HEK293T (cell line): Measurements from ENCODE around the gene UGT8.
A peak's percentile ranks its signal among the peaks of the same experiment; 100 is the strongest.

Experiments
- CTCF ChIA-PET: fragments of 350-600 bp; formaldehyde crosslinking; extraction: SDS; loops from one replicate; lab custom pipeline; 2021; ENCODE audit warnings: antibody characterized with exemption, inconsistent platforms; lab: Yijun Ruan, JAX
- POLR2A ChIA-PET: fragments of 350-600 bp; formaldehyde crosslinking; extraction: SDS; loops from one replicate; lab custom pipeline; 2020; ENCODE audit warnings: antibody characterized with exemption, inconsistent platforms; lab: Yijun Ruan, JAX
- DNase-seq: peaks from one replicate; pipeline ENCODE4 v3.0.0; 2012; ENCODE audit warnings: mixed read lengths; ENCODE audit errors: extremely low spot score
- ARNT ChIP-seq: fragments of 450-650 bp; IDR thresholded peaks from 2 replicates; pipeline ENCODE4 v1.6.1; 2017; ENCODE audit warnings: mild to moderate bottlenecking
- BHLHE40 ChIP-seq: fragments of 450-650 bp; IDR thresholded peaks from 2 replicates; pipeline ENCODE4 v1.6.1; 2016; ENCODE audit warnings: mild to moderate bottlenecking, moderate library complexity, borderline replicate concordance
- CTBP1 ChIP-seq: fragments of 450-650 bp; IDR thresholded peaks from 2 replicates; pipeline ENCODE4 v1.6.1; 2016; ENCODE audit warnings: borderline replicate concordance
- ELF4 ChIP-seq: fragments of 450-650 bp; IDR thresholded peaks from 2 replicates; pipeline ENCODE4 v1.6.1; 2017; ENCODE audit warnings: antibody characterized with exemption
- FOXA1 ChIP-seq: fragments of 450-650 bp; IDR thresholded peaks from 2 replicates; pipeline ENCODE4 v1.6.1; 2016; ENCODE audit warnings: mild to moderate bottlenecking
- FOXK2 ChIP-seq: fragments of 450-650 bp; IDR thresholded peaks from 2 replicates; pipeline ENCODE4 v1.6.1; 2016; ENCODE audit warnings: mild to moderate bottlenecking
- FOXM1 ChIP-seq: fragments of 450-650 bp; IDR thresholded peaks from 2 replicates; pipeline ENCODE4 v1.6.1; 2017; ENCODE audit warnings: mild to moderate bottlenecking, borderline replicate concordance
- HDGF ChIP-seq: fragments of 450-650 bp; IDR thresholded peaks from 2 replicates; pipeline ENCODE4 v1.6.1; 2017; ENCODE audit warnings: antibody characterized with exemption, borderline replicate concordance
- L3MBTL2 ChIP-seq: fragments of 450-650 bp; conservative IDR thresholded peaks from 2 replicates; pipeline ENCODE4 v1.6.1; 2016; ENCODE audit warnings: mild to moderate bottlenecking
- LEF1 ChIP-seq: fragments of 450-650 bp; IDR thresholded peaks from 2 replicates; pipeline ENCODE4 v1.6.1; 2017; ENCODE audit warnings: mild to moderate bottlenecking, borderline replicate concordance
- NFRKB ChIP-seq: fragments of 450-650 bp; IDR thresholded peaks from 2 replicates; pipeline ENCODE4 v1.6.1; 2016; ENCODE audit warnings: mild to moderate bottlenecking, moderate library complexity
- SP1 ChIP-seq: fragments of 450-650 bp; IDR thresholded peaks from 2 replicates; pipeline ENCODE4 v1.6.1; 2017
- SUZ12 ChIP-seq: fragments of 450-650 bp; IDR thresholded peaks from 2 replicates; pipeline ENCODE4 v1.6.1; 2016; ENCODE audit warnings: mild to moderate bottlenecking
- TARDBP ChIP-seq: fragments of 450-650 bp; IDR thresholded peaks from 2 replicates; pipeline ENCODE4 v1.6.1; 2016
- ZNF384 ChIP-seq: fragments of 450-650 bp; IDR thresholded peaks from 2 replicates; pipeline ENCODE4 v1.6.1; 2016
- TF ChIP-seq, protein P1 (sequence below): fragments of 450-650 bp; IDR thresholded peaks from 2 replicates; pipeline ENCODE4 v1.6.1; 2016

Gene UGT8

DNA sequence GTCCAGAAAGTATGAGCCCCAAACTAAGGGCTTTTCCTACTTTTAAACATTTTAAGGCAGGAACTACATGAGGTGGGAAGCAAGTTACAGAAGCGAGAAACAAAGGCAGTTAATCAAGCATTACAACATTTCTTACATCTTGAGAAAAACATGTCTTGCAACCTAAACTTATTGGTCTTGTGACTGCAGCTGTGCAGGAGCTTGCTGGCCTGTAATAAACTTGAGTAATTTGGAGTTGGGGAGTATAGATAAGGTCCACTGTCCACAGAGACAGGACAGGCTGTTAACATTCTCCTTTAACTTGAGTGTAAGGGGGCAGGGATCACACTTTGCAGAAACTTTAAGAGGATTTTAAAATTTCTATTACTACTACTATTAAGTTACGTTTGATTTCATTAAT lies 2.7 kb upstream of the UGT8 start:
- CTCF ChIA-PET: no interaction called here
- POLR2A ChIA-PET: no interaction called here
- TF ChIP-seq BHLHE40 (no peak), ARNT (no peak), FOXK2 (no peak), NFRKB (no peak), L3MBTL2 (no peak), FOXA1 (no peak), LEF1 (no peak), SUZ12 (no peak), ELF4 (no peak), FOXM1 (no peak), CTBP1 (no peak), SP1 (no peak), TARDBP (no peak), ZNF384 (no peak), HDGF (no peak)
- TF ChIP-seq, protein P1, sequence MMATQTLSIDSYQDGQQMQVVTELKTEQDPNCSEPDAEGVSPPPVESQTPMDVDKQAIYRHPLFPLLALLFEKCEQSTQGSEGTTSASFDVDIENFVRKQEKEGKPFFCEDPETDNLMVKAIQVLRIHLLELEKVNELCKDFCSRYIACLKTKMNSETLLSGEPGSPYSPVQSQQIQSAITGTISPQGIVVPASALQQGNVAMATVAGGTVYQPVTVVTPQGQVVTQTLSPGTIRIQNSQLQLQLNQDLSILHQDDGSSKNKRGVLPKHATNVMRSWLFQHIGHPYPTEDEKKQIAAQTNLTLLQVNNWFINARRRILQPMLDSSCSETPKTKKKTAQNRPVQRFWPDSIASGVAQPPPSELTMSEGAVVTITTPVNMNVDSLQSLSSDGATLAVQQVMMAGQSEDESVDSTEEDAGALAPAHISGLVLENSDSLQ: no peak
- DNase-seq: no peak

DNA sequence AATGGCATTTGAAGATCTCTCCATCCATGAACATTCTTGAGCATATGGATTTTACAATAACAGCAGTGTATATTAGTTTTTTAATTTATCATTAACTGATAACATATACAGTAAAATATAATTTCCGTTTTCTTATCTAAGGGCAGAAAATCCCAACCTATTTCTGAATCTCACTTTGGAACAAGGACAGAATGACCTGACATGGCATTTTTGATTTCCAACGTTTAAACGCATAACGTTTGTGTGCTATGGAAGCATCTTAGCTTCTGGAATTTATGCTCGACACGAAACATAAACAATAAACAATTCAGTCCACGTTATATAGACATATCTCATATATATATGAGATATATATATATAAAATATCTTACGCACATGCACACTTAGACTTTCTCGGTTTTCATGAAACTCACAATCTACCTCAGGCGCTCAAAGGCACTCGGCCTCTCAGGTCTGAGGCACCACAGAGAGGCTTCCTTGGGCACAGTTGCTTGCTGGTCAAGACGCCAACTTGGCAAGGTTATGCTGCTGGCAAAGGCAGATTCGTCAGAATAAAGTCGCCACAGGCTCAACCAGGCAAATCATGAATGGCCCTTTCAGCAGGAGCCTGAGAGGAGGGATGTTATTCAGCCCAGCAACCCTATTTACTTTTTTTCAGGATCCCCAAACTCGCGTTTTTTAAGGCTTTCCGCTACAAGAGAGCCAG lies 1.0 kb upstream of the UGT8 start:
- no peak for DNase-seq
- POLR2A ChIA-PET: no interaction called here
- no peak for TF ChIP-seq SP1
- TF ChIP-seq LEF1: no peak
- TF ChIP-seq FOXA1: no peak
- TF ChIP-seq L3MBTL2: no peak
- no peak for TF ChIP-seq HDGF
- no peak for TF ChIP-seq TARDBP
- TF ChIP-seq, protein P1: no peak
- no peak for TF ChIP-seq FOXM1
- TF ChIP-seq CTBP1: no peak
- no peak for TF ChIP-seq ZNF384
- TF ChIP-seq NFRKB: no peak
- no peak for TF ChIP-seq BHLHE40
- TF ChIP-seq ELF4: no peak
- TF ChIP-seq ARNT: no peak
- TF ChIP-seq FOXK2: no peak
- TF ChIP-seq SUZ12: no peak
- CTCF ChIA-PET: no interaction called here

DNA sequence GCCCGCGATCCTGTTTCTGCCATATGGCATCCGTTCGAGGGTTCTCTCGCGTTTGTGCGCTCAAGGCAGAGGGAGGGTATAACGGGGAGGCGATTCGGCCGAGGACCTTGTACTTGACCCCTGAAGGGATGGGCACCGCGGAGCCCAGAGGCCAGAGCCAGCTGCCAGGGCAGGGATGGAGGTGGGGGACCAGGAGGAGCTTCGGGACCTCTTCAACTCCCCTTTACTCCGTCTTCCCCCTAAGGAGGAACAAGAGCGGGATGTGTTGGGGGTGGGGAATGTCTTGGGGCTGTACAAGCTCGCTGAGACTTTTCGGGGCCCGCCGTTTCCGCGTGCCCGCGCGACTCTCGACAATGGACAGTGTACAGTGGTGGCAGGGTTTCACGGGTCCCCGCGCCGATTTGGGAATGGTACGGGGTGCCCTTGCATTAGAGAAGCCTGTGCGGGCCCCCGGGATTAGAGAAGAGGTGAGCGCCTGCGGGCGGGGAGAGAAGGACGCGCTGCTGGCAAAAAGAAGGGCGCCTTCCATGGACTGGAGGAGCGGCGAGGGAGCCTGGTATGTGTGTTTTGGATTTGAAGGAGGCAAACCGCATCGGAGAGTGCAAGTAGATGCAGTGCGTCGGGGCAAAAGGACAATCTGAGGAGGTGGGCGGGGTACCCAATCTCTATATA lies 760 bp downstream of the UGT8 start:
- ChIA-PET CTCF (no interaction called here), POLR2A (no interaction called here)
- DNase-seq: peak; percentile 37
- no peak for TF ChIP-seq SUZ12
- TF ChIP-seq L3MBTL2: peak; percentile 69; the same call in 1 of the 2 replicates

DNA sequence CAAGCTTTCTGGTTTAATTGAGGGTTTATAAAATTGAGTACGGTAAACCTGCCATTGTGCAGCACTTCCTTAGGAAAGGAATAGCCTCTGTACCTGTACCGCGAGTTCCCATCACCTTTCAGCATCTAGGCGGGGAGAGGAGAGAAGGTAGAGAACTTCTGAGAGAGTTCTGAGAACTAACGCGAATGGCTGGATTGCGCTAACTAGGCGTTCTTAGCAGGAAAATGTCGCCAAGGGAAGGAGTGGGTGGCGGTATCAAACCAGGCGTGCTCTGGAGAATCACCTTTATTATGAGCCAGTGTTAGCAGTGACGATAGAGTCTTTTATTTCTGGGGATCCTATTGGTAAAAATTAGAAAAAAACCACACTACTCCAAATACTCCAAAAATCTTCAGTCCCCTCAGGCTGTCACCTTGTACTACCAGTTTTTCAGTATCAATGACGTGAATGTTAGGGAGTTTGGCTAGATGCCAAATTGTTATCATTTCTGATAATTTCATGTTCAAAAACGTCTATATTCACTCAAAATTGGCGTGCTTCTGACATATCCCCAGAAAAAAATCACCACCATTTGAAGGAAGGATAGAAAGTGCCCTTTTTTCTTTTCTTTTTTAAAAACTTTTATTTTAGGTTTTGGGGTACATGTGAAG lies 1.4 kb downstream of the UGT8 start:
- CTCF ChIA-PET: no interaction called here
- POLR2A ChIA-PET: no interaction called here
- TF ChIP-seq FOXM1 (no peak), HDGF (no peak), LEF1 (no peak), SUZ12 (no peak), FOXA1 (no peak), BHLHE40 (no peak)
- peak; percentile 12 for DNase-seq

DNA sequence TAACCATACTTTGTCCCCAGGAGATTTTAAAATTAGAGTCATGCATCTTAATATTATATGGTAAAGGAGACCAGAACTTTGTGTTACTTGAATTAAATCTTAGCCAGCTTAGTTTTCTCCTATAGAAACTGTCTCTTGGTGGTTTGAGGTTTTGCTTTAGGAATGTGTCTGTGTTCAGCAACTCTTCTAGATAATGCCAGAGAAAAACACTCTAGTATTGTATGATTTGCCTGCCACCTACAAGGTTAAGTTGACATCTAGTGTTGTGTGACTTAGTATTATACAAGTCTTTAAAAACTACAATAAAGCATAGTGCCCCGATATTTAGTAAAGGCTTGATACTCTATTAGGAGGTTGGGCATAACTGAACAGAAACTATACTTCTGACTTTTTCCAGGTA lies 2.1 kb downstream of the UGT8 start:
- ChIA-PET POLR2A (no interaction called here), CTCF (no interaction called here)
- TF ChIP-seq NFRKB: no peak
- no peak for TF ChIP-seq ZNF384
- TF ChIP-seq SP1: no peak
- no peak for TF ChIP-seq FOXA1
- no peak for TF ChIP-seq BHLHE40
- TF ChIP-seq HDGF: no peak
- TF ChIP-seq SUZ12: no peak
- no peak for TF ChIP-seq FOXM1
- no peak for TF ChIP-seq TARDBP
- TF ChIP-seq CTBP1: no peak
- no peak for DNase-seq

DNA sequence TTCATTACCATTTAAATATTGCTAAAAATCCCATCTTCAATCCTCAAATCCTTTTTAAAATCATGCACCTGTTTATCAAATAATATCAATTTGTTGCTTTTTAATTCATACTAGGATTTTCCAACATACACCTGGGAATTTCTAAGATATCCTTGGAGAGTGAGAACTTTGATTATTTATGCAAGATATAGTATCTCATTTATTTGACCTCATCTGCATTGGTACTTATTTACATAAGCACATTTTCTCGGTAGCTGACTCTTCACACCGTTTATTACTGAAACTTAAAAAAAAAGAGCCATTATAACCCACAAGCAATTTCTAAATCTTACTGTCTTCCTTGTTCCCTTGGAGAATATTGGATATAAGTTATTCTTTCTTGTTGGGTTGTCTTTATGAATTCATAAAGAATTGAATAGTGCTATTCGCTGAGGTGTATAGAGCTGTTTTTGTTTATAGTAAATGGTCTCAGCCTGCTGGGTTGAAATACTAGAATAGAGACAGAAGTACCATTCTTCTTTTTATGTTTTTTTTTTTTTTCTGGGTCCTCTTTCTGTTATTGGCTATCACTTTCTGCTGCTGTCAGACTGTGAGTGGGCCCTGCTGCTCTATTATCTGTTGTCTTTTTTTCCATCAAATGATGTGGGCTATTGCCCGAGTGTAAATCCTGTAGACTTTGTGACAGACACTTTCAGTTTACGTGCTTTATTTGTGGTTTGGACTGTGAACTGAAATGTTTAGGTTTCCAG lies 2.9 kb downstream of the UGT8 start:
- DNase-seq: no peak
- POLR2A ChIA-PET: no interaction called here
- CTCF ChIA-PET: no interaction called here
- TF ChIP-seq HDGF (no peak), L3MBTL2 (no peak)
